SK-N-SH treated with all-trans-retinoic acid at 6 μM for 48 hours (cell line): ENCODE measurements around the gene MAMDC4.
"Not testable (repeated sequence)": the region's sequence is repeated elsewhere in the genome, so short reads cannot be mapped to it uniquely, and the experiment has no call there.

Experiments
- ZC3H10 ChIP-seq: fragments of 250-450 bp; sonication (Bioruptor Pico); IDR thresholded peaks from 2 replicates; pipeline ENCODE4 v1.5.1; 2021; ENCODE audit warnings: mild to moderate bottlenecking, moderate library complexity
- ZNF565 ChIP-seq: fragments of 450-650 bp; formaldehyde crosslinking; conservative IDR thresholded peaks from 2 replicates; pipeline ENCODE4 v1.5.0; 2020; ENCODE audit warnings: low read depth, mild to moderate bottlenecking, moderate library complexity
- TF ChIP-seq, protein P1 (sequence below): fragments of 250-450 bp; sonication (Bioruptor Pico); IDR thresholded peaks from 2 replicates; pipeline ENCODE4 v1.8.0; 2020; ENCODE audit warnings: mild to moderate bottlenecking, moderate library complexity, borderline replicate concordance
- TF ChIP-seq, protein P2 (sequence below): fragments of 250-450 bp; sonication (Bioruptor Pico); IDR thresholded peaks from 2 replicates; pipeline ENCODE4 v1.5.1; 2020; ENCODE audit warnings: low read depth, mild to moderate bottlenecking, moderate library complexity

DNA sequence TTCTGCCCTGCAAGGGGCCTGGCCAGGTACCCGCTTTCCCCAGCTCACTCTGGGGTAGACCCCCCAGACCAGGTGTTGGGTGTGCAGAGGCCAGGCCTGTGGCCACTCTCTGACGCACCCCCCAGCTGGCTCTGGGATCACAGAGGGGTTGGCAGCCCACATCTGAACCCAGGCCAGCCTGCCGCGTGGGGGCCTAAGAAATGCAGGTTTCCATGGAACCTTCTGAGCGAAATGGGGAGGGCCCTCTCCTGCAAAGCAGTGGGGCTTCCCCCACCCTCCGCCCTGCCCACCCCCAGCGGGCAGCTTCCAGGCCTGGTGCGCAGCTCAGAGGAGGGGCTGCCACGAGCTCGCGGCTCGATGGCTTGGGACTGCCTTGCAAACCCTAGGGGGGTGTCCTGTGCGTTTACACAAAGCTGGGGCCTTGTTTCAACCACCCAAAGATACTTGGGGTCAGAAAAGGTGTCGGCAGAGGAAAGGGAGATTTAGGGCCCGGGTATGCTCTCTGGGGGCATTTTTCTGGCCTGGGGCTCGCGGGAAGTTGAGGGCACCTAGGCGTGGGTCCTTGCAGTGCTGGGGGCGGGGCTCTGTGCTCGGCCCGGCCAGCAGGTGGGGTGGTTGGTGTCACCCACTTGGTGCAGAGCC is 8.9 kb upstream of the MAMDC4 start:
- not testable (repeated sequence) for TF ChIP-seq ZNF565, ZC3H10
- TF ChIP-seq, protein P1, sequence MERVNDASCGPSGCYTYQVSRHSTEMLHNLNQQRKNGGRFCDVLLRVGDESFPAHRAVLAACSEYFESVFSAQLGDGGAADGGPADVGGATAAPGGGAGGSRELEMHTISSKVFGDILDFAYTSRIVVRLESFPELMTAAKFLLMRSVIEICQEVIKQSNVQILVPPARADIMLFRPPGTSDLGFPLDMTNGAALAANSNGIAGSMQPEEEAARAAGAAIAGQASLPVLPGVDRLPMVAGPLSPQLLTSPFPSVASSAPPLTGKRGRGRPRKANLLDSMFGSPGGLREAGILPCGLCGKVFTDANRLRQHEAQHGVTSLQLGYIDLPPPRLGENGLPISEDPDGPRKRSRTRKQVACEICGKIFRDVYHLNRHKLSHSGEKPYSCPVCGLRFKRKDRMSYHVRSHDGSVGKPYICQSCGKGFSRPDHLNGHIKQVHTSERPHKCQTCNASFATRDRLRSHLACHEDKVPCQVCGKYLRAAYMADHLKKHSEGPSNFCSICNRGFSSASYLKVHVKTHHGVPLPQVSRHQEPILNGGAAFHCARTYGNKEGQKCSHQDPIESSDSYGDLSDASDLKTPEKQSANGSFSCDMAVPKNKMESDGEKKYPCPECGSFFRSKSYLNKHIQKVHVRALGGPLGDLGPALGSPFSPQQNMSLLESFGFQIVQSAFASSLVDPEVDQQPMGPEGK (CRISPR knock-in tag) = not testable (repeated sequence)
- TF ChIP-seq, protein P2, sequence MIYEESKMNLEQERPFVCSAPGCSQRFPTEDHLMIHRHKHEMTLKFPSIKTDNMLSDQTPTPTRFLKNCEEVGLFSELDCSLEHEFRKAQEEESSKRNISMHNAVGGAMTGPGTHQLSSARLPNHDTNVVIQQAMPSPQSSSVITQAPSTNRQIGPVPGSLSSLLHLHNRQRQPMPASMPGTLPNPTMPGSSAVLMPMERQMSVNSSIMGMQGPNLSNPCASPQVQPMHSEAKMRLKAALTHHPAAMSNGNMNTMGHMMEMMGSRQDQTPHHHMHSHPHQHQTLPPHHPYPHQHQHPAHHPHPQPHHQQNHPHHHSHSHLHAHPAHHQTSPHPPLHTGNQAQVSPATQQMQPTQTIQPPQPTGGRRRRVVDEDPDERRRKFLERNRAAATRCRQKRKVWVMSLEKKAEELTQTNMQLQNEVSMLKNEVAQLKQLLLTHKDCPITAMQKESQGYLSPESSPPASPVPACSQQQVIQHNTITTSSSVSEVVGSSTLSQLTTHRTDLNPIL = not testable (repeated sequence)
